ENCODE measurements around the gene PTPRN2.

Gene PTPRN2

DNA sequence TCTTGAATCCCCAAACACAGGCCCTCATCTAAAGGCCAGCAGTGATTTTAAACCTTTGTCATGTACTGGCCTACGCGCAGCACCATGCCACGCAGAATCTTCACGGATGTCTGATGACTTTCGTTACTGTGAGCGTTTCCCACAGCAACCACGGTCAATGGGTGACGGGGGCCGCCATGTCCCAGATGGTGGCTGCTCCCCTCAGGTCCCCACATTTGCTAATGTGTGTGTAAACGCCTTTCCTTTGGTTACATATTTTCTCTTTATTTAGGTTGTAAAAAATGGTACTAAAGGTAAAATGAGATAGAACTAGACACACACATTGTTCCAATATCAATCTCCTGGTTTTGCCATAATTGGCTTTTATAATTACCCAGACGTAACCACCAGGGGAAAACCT is 699.0 kb downstream of the PTPRN2 start:
- Histone ChIP-seq H3K27ac (ENCODE audit: low read depth, low read length) (no peak overlapping the region), H3K4me3 (ENCODE audit: low read depth in 1 of 5, low read length in 5 of 5) (no peak overlapping the region), H3K9ac (ENCODE audit: low read length in 5 of 5) (no peak overlapping the region), H3K9me3 (ENCODE audit: control insufficient read depth in 5 of 5, low read length in 5 of 5) (peaks cover 0 to 11% (median 5%) of the 10 kb centered on the region in 5 donors), H3K36me3 (ENCODE audit: control insufficient read depth in 5 of 5, insufficient read depth in 5 of 5, low read length in 5 of 5) (no peaks in the 10 kb centered on the region), H3K27me3 (ENCODE audit: control insufficient read depth in 5 of 5, insufficient read depth in 4 of 5, low read length in 5 of 5) (peaks cover 0 to 9% (median 4%) of the 10 kb centered on the region in 5 donors), H3K4me1 (ENCODE audit: control insufficient read depth in 5 of 5, insufficient read depth in 5 of 5, low read length in 5 of 5) (no peaks in the 10 kb centered on the region)

DNA sequence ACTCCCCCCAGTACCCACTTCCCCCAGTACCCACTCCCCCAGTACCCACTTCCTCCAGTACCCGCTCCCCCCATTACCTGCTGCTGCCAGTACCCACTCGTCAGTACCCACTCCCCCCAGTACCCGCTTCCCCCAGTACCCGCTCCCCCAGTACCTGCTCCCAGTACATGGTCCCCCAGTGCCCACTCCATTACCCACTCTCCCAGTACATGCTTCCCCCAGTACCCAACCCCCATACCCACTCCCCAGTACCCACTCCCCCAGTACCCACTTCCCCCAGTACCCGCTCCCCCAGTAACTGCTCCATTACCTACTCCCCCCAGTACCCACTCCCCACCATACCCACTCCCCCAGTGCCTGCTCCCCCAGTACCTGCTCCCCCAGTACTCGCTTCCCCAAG is 700.2 kb downstream of the PTPRN2 start:
- Histone ChIP-seq H3K27ac (ENCODE audit: low read depth, low read length) (no peak overlapping the region), H3K27me3 (ENCODE audit: control insufficient read depth in 5 of 5, insufficient read depth in 4 of 5, low read length in 5 of 5) (peaks cover 0 to 6% (median 0%) of the 10 kb centered on the region in 5 donors), H3K4me3 (ENCODE audit: low read depth in 1 of 5, low read length in 5 of 5) (no peak overlapping the region), H3K9ac (ENCODE audit: low read length in 5 of 5) (no peak overlapping the region), H3K4me1 (ENCODE audit: control insufficient read depth in 5 of 5, insufficient read depth in 5 of 5, low read length in 5 of 5) (no peaks in the 10 kb centered on the region), H3K9me3 (ENCODE audit: control insufficient read depth in 5 of 5, low read length in 5 of 5) (peaks cover 0 to 11% (median 5%) of the 10 kb centered on the region in 5 donors), H3K36me3 (ENCODE audit: control insufficient read depth in 5 of 5, insufficient read depth in 5 of 5, low read length in 5 of 5) (no peaks in the 10 kb centered on the region)

GRCh38 chr7:157886711-157887110 is 700.9 kb downstream of the PTPRN2 start:
- peaks cover 0 to 3% (median 0%) of the 10 kb centered on the region in 5 donors for H3K27me3 ChIP-seq (ENCODE audit: control insufficient read depth in 5 of 5, insufficient read depth in 4 of 5, low read length in 5 of 5)
- H3K27ac ChIP-seq (ENCODE audit: low read depth, low read length) = no peak overlapping the region
- no peaks in the 10 kb centered on the region for H3K4me1 ChIP-seq (ENCODE audit: control insufficient read depth in 5 of 5, insufficient read depth in 5 of 5, low read length in 5 of 5)
- H3K36me3 ChIP-seq (ENCODE audit: control insufficient read depth in 5 of 5, insufficient read depth in 5 of 5, low read length in 5 of 5) = no peaks in the 10 kb centered on the region
- H3K9me3 ChIP-seq (ENCODE audit: control insufficient read depth in 5 of 5, low read length in 5 of 5) = peaks cover 0 to 11% (median 5%) of the 10 kb centered on the region in 5 donors
- H3K4me3 ChIP-seq (ENCODE audit: low read depth in 1 of 5, low read length in 5 of 5) = no peak overlapping the region
- H3K9ac ChIP-seq (ENCODE audit: low read length in 5 of 5) = no peak overlapping the region

DNA sequence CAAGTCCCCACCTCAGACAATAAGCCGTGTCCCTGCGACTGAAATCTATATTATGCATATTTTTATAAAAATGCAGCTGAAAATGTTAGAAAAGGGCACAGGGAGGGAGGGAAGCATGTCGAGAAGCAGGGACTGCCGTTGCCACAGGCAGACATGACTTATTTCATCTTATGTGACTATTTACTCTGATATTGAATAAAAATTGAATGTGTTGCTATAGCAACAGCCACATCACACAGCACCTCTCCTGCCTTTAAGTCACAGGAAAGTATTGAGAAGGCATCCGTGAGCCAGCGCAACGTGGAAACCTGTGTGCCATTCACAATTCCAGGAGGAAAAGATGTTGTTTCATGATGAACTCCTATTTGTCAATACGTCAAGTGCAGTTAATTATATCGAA is 701.4 kb downstream of the PTPRN2 start:
- Histone ChIP-seq H3K27me3 (ENCODE audit: control insufficient read depth in 5 of 5, insufficient read depth in 4 of 5, low read length in 5 of 5) (peaks cover 0 to 2% (median 0%) of the 10 kb centered on the region in 5 donors), H3K9me3 (ENCODE audit: control insufficient read depth in 5 of 5, low read length in 5 of 5) (peaks cover 0 to 11% (median 5%) of the 10 kb centered on the region in 5 donors), H3K9ac (ENCODE audit: low read length in 5 of 5) (no peak overlapping the region), H3K27ac (ENCODE audit: low read depth, low read length) (no peak overlapping the region), H3K36me3 (ENCODE audit: control insufficient read depth in 5 of 5, insufficient read depth in 5 of 5, low read length in 5 of 5) (no peaks in the 10 kb centered on the region), H3K4me3 (ENCODE audit: low read depth in 1 of 5, low read length in 5 of 5) (no peak overlapping the region), H3K4me1 (ENCODE audit: control insufficient read depth in 5 of 5, insufficient read depth in 5 of 5, low read length in 5 of 5) (no peaks in the 10 kb centered on the region)

- Histone ChIP-seq H3K4me3 (ENCODE audit: low read depth in 1 of 5, low read length in 5 of 5) (no peak overlapping the region), H3K9me3 (ENCODE audit: control insufficient read depth in 5 of 5, low read length in 5 of 5) (peaks cover 0 to 11% (median 5%) of the 10 kb centered on the region in 5 donors)
Observed at GRCh38 chr7:157885140-157885539, 702.5 kb downstream of the PTPRN2 start.

GRCh38 chr7:157884461-157885062 is 703.1 kb downstream of the PTPRN2 start:
- H3K9ac ChIP-seq (ENCODE audit: low read length in 5 of 5) = no peak overlapping the region
- peaks cover 0 to 11% (median 5%) of the 10 kb centered on the region in 5 donors for H3K9me3 ChIP-seq (ENCODE audit: control insufficient read depth in 5 of 5, low read length in 5 of 5)
- H3K27me3 ChIP-seq (ENCODE audit: control insufficient read depth in 5 of 5, insufficient read depth in 4 of 5, low read length in 5 of 5) = peaks cover 0 to 2% (median 0%) of the 10 kb centered on the region in 5 donors
- H3K36me3 ChIP-seq (ENCODE audit: control insufficient read depth in 5 of 5, insufficient read depth in 5 of 5, low read length in 5 of 5) = no peaks in the 10 kb centered on the region
- no peak overlapping the region for H3K27ac ChIP-seq (ENCODE audit: low read depth, low read length)
- no peaks in the 10 kb centered on the region for H3K4me1 ChIP-seq (ENCODE audit: control insufficient read depth in 5 of 5, insufficient read depth in 5 of 5, low read length in 5 of 5)
- no peak overlapping the region for H3K4me3 ChIP-seq (ENCODE audit: low read depth in 1 of 5, low read length in 5 of 5)

More at GRCh38 chr7:157885140-157885539, 702.5 kb downstream of the PTPRN2 start:
- H3K27me3 ChIP-seq (ENCODE audit: control insufficient read depth in 5 of 5, insufficient read depth in 4 of 5, low read length in 5 of 5) = peaks cover 0 to 2% (median 0%) of the 10 kb centered on the region in 5 donors
- no peaks in the 10 kb centered on the region for H3K36me3 ChIP-seq (ENCODE audit: control insufficient read depth in 5 of 5, insufficient read depth in 5 of 5, low read length in 5 of 5)
- H3K4me1 ChIP-seq (ENCODE audit: control insufficient read depth in 5 of 5, insufficient read depth in 5 of 5, low read length in 5 of 5) = no peaks in the 10 kb centered on the region
- H3K27ac ChIP-seq (ENCODE audit: low read depth, low read length) = no peak overlapping the region
- no peak overlapping the region for H3K9ac ChIP-seq (ENCODE audit: low read length in 5 of 5)

DNA sequence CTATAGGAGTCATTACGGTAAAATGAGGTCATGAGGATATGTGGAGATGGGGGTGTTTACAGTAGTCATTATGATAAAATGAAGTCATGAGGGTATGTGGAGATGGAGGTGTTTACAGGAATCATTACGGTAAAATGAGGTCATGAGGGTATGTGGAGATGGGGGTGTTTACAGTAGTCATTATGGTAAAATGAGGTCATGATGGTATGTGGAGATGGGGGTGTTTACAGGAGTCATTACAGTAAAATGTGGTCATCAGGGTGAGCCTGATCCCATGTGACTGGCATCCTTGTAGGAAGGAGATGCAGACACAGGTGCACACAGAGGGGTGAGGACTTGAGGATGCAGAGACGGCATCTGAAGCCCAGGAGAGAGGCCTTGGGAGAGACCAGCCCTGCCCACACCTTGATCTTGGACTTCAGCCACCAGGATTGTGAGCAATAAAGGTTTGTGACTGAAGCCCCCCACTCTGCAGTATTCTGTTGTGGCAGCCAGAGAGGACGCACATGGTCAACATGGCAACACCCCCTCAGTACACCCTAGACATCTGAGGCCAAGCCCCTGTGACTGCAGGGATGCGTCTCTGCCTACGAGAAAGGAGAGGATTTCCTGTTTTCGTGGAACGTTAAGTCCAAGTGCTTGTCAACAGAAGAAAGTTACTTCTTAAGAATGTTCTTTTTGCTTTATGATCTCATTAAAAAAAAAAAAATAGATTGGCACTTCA is 706.4 kb downstream of the PTPRN2 start:
- H3K4me1 ChIP-seq (ENCODE audit: control insufficient read depth in 5 of 5, insufficient read depth in 5 of 5, low read length in 5 of 5) = peaks cover 0 to 3% (median 0%) of the 10 kb centered on the region in 5 donors
- no peak overlapping the region for H3K9ac ChIP-seq (ENCODE audit: low read length in 5 of 5)
- no peak overlapping the region for H3K4me3 ChIP-seq (ENCODE audit: low read depth in 1 of 5, low read length in 5 of 5)
- no peak overlapping the region for H3K27ac ChIP-seq (ENCODE audit: low read depth, low read length)
- H3K27me3 ChIP-seq (ENCODE audit: control insufficient read depth in 5 of 5, insufficient read depth in 4 of 5, low read length in 5 of 5) = peaks cover 0 to 6% (median 3%) of the 10 kb centered on the region in 5 donors
- no peaks in the 10 kb centered on the region for H3K36me3 ChIP-seq (ENCODE audit: control insufficient read depth in 5 of 5, insufficient read depth in 5 of 5, low read length in 5 of 5)
- peaks cover 0 to 11% (median 5%) of the 10 kb centered on the region in 5 donors for H3K9me3 ChIP-seq (ENCODE audit: control insufficient read depth in 5 of 5, low read length in 5 of 5)

GRCh38 chr7:157879391-157879790 is 708.2 kb downstream of the PTPRN2 start:
- no peak overlapping the region for H3K4me3 ChIP-seq (ENCODE audit: low read depth in 1 of 5, low read length in 5 of 5)
- no peak overlapping the region for H3K27ac ChIP-seq (ENCODE audit: low read depth, low read length)
- H3K27me3 ChIP-seq (ENCODE audit: control insufficient read depth in 5 of 5, insufficient read depth in 4 of 5, low read length in 5 of 5) = peaks cover 4 to 19% (median 15%) of the 10 kb centered on the region in 5 donors
- H3K9me3 ChIP-seq (ENCODE audit: control insufficient read depth in 5 of 5, low read length in 5 of 5) = peaks cover 0 to 3% (median 0%) of the 10 kb centered on the region in 5 donors
- no peaks in the 10 kb centered on the region for H3K36me3 ChIP-seq (ENCODE audit: control insufficient read depth in 5 of 5, insufficient read depth in 5 of 5, low read length in 5 of 5)
- H3K9ac ChIP-seq (ENCODE audit: low read length in 5 of 5) = no peak overlapping the region
- H3K4me1 ChIP-seq (ENCODE audit: control insufficient read depth in 5 of 5, insufficient read depth in 5 of 5, low read length in 5 of 5) = peaks cover 0 to 17% (median 7%) of the 10 kb centered on the region in 5 donors

GRCh38 chr7:157877298-157878090 is 710.1 kb downstream of the PTPRN2 start:
- H3K9ac ChIP-seq (ENCODE audit: low read length in 5 of 5) = no peak overlapping the region
- no peak overlapping the region for H3K4me3 ChIP-seq (ENCODE audit: low read depth in 1 of 5, low read length in 5 of 5)
- H3K9me3 ChIP-seq (ENCODE audit: control insufficient read depth in 5 of 5, low read length in 5 of 5) = no peaks in the 10 kb centered on the region
- no peaks in the 10 kb centered on the region for H3K36me3 ChIP-seq (ENCODE audit: control insufficient read depth in 5 of 5, insufficient read depth in 5 of 5, low read length in 5 of 5)
- H3K4me1 ChIP-seq (ENCODE audit: control insufficient read depth in 5 of 5, insufficient read depth in 5 of 5, low read length in 5 of 5) = peaks cover 0 to 17% (median 7%) of the 10 kb centered on the region in 5 donors
- peaks cover 12 to 25% (median 16%) of the 10 kb centered on the region in 5 donors for H3K27me3 ChIP-seq (ENCODE audit: control insufficient read depth in 5 of 5, insufficient read depth in 4 of 5, low read length in 5 of 5)
- H3K27ac ChIP-seq (ENCODE audit: low read depth, low read length) = no peak overlapping the region
